ENCODE data around the gene LAIR2. TPM values are rescaled to one million over a fixed set of nuclear protein-coding genes. Genes with fewer than 3 reads are reported as not detected.

Gene LAIR2
- total RNA-seq, 1 donor from 2014 or later, result not detected

- Histone ChIP-seq H3K27me3 (no peaks in the 10 kb centered on the region), H3K79me2 (ENCODE audit: low read depth) (peaks cover 1% of the 10 kb centered on the region), H4K20me1 (ENCODE audit: low read depth) (peaks cover 70% of the 10 kb centered on the region), H3F3A (ENCODE audit: low read depth) (peaks cover 28% of the 10 kb centered on the region), H3K4me1 (no peaks in the 10 kb centered on the region), H3K9me3 (ENCODE audit: low read depth) (no peaks in the 10 kb centered on the region), H3K27ac (no peak overlapping the region), H3K4me3 (no peak overlapping the region), H3K4me2 (no peak overlapping the region), H3K36me3 (no peaks in the 10 kb centered on the region), H2AFZ (replicated peaks) (no peak overlapping the region), H3K9ac (no peak overlapping the region)
- no peak for TF ChIP-seq EZH2phosphoT487 (IDR thresholded peaks at IDR 0.05)
- no peak for TF ChIP-seq EZH2 (IDR thresholded peaks at IDR 0.05)
- TF ChIP-seq CTCF (IDR thresholded peaks at IDR 0.05), result no peak
- no peak for DNase-seq (ENCODE audit: low spot score)
- Mint-ChIP-seq H3K36me3 (peaks cover 19% of the 10 kb centered on the region), H3K9me3 (no peaks in the 10 kb centered on the region), H3K27ac (no peak overlapping the region), H3K4me3 (peak overlapping the region; percentile 72), H3K27me3 (ENCODE audit: insufficient read depth, low read depth) (peaks cover 12% of the 10 kb centered on the region), H3K4me1 (peaks cover 4% of the 10 kb centered on the region)
These were observed 43.9 kb upstream of the LAIR2 start for GRCh38 chr19:54458648-54459281.

- peak overlapping the region; percentile 72 for H3K4me3 Mint-ChIP-seq
- peaks cover 63% of the 10 kb centered on the region for H4K20me1 ChIP-seq (ENCODE audit: low read depth)
- no peaks in the 10 kb centered on the region for H3K27me3 ChIP-seq
- H3K27me3 Mint-ChIP-seq (ENCODE audit: insufficient read depth, low read depth), result peaks cover 18% of the 10 kb centered on the region
- H3K4me2 ChIP-seq, result no peak overlapping the region
- H3K9me3 ChIP-seq (ENCODE audit: low read depth), result no peaks in the 10 kb centered on the region
- no peak overlapping the region for H3K27ac Mint-ChIP-seq
- no peaks in the 10 kb centered on the region for H3K36me3 ChIP-seq
- H3K36me3 Mint-ChIP-seq, result peaks cover 19% of the 10 kb centered on the region
- DNase-seq (ENCODE audit: low spot score), result no peak
- H3K4me1 ChIP-seq, result no peaks in the 10 kb centered on the region
- H3K4me3 ChIP-seq, result no peak overlapping the region
- no peak overlapping the region for H3K9ac ChIP-seq
- H3K4me1 Mint-ChIP-seq, result peaks cover 11% of the 10 kb centered on the region
- H3K27ac ChIP-seq, result no peak overlapping the region
- TF ChIP-seq CTCF (IDR thresholded peaks at IDR 0.05) (no peak), EZH2 (IDR thresholded peaks at IDR 0.05) (no peak), EZH2phosphoT487 (IDR thresholded peaks at IDR 0.05) (no peak)
- no peaks in the 10 kb centered on the region for H3K9me3 Mint-ChIP-seq
- H3K79me2 ChIP-seq (ENCODE audit: low read depth), result no peaks in the 10 kb centered on the region
- peaks cover 36% of the 10 kb centered on the region for H3F3A ChIP-seq (ENCODE audit: low read depth)
- no peak overlapping the region for H2AFZ ChIP-seq (replicated peaks)
These were observed 43.1 kb upstream of the LAIR2 start for GRCh38 chr19:54459282-54460229.

GRCh38 chr19:54460230-54461005, 42.2 kb upstream of the LAIR2 start:
- no peaks in the 10 kb centered on the region for H3K9me3 Mint-ChIP-seq
- H3K36me3 Mint-ChIP-seq, result peaks cover 19% of the 10 kb centered on the region
- Histone ChIP-seq H3K36me3 (no peaks in the 10 kb centered on the region), H3K9me3 (ENCODE audit: low read depth) (no peaks in the 10 kb centered on the region), H2AFZ (replicated peaks) (no peak overlapping the region), H3F3A (ENCODE audit: low read depth) (peaks cover 40% of the 10 kb centered on the region), H3K4me2 (no peak overlapping the region), H3K4me1 (no peaks in the 10 kb centered on the region), H3K27me3 (peaks cover 6% of the 10 kb centered on the region), H3K4me3 (no peak overlapping the region), H4K20me1 (ENCODE audit: low read depth) (peaks cover 57% of the 10 kb centered on the region), H3K27ac (no peak overlapping the region), H3K79me2 (ENCODE audit: low read depth) (no peaks in the 10 kb centered on the region), H3K9ac (no peak overlapping the region)
- no peak for DNase-seq (ENCODE audit: low spot score)
- no peak for TF ChIP-seq CTCF (IDR thresholded peaks at IDR 0.05)
- TF ChIP-seq EZH2phosphoT487 (IDR thresholded peaks at IDR 0.05), result no peak
- no peak for TF ChIP-seq EZH2 (IDR thresholded peaks at IDR 0.05)
- H3K4me3 Mint-ChIP-seq, result no peak overlapping the region
- peaks cover 11% of the 10 kb centered on the region for H3K4me1 Mint-ChIP-seq
- peaks cover 18% of the 10 kb centered on the region for H3K27me3 Mint-ChIP-seq (ENCODE audit: insufficient read depth, low read depth)
- H3K27ac Mint-ChIP-seq, result no peak overlapping the region

All from neural progenitor cell (in vitro differentiated cells).